NCI-H187 (cell line): ENCODE measurements around the gene CHPF.
A peak's percentile ranks its signal among the peaks of the same experiment; 100 is the strongest.

Source experiments
- DNase-seq, 2 experiments: peaks; one replicate each; lab custom pipeline; 2025; lab: John Stamatoyannopoulos, UW

CHPF gene

DNA sequence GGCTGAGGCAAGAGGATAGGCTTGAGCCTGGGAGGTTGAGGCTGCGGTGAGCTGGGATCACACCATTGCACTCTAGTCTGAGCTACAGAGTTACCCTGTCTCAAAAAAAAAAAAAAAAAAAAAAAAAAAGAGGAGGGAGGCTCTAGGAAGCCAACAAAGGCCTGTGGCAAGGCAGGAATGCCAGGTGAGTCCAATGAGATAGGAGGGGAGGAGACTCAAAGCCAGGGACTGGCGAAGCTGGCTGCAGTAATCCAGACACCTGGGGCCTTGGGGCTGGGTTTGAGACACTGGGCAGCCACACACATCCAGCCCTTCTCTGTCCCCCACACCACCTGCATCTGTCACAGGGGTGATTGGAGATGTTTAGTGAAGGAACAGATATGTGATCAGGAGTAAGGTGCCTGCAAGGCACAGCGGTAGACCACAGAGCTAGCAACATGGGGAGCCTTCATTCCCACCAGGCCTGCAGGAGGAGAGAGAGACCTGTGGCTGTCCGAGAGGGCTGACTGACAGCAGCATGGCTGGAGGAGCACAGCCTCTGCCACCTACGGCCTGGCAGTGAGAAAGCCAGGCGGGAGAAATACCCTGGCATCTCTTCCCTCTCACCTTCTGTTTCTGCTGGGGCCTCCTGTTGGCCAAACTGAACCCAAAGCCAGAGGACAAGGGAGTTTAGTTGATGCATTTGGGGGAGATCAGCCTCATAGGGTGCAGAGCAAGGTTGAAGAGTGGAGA is 9.5 kb downstream of the CHPF start:
- DNase-seq, result no peak

DNA sequence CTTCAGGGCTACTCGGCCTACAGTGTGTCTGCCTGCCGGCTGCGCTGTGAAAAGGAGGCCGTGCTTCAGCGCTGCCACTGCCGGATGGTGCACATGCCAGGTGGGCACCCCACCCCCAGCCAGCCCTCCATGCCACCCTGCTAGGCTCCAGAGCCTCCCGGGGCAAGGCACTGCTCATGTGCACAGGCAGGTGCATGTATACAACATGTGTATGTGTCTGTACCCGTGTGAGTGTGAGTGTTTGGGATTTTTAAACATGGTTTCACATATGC is 11.3 kb downstream of the CHPF start:
- no peak for DNase-seq

DNA sequence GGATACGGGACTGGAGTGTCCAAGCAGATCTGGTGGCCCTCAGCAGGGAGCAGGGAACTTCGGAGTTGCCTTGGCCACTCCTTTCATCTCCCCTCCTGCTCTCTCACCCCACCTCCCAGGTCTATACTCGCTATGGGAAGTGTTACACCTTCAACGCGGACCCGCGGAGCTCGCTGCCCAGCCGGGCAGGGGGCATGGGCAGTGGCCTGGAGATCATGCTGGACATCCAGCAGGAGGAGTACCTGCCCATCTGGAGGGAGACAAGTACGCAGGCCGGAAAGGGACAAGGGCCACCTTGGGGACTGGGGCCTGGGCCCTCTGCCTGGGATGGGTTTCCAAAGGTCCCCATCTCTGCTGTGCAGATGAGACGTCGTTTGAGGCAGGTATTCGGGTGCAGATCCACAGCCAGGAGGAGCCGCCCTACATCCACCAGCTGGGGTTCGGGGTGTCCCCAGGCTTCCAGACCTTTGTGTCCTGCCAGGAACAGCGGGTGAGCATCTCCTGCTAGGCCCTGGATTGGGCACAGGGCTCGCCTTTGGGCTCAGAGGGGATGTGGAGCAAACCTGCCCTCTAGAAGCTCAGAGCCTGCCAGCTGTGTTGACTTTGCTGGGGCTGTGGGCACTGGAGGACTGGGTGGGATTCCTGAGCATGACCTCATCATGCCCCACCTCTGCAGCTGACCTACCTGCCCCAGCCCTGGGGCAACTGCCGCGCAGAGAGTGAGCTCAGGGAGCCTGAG is 11.8 kb downstream of the CHPF start:
- no peak for DNase-seq

DNA sequence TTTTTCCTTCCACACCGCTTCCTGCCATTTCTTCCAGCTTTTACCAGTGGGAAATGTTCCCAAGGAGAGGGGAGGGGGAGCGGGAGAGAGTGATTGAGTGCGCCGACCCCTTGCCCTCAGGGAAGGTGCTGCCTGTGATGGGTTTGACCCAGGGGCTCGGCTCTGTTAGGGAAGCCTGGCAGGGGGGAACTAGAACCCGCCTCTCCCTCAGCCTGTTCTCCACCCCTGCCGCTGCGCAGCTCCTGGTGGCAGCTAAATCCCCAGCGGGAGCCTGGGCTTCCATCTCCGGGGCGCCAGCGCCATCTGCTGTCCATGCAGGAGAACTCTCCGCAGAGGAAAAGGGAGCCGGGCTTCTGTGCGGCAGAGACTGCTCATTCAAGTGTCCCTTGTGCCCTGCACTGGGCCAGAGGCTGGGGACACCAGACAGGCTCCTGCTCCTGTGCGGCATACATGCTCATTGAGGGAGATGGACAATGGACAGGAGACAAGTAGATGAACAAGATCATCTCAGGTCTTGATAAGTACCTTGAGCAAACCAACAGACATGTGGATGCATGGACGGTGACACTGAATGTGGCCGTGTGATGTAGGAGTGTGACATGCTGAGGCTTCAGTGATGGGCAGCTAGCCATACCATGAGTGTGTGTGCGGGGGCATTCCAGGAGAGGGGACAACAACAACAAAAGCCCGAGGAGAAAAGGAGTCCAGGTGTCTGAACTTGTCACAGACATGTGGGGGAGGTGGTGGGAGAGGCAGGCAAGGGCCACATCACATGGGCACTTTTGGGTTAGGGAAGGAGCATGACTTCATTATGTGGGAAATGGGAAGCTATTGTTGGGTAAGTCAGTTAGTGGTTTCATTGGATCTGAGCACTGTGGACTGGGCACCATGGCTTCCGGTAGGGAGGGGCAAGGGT is 13.3 kb downstream of the CHPF start:
- DNase-seq, result peak; percentile 3 to 55

DNA sequence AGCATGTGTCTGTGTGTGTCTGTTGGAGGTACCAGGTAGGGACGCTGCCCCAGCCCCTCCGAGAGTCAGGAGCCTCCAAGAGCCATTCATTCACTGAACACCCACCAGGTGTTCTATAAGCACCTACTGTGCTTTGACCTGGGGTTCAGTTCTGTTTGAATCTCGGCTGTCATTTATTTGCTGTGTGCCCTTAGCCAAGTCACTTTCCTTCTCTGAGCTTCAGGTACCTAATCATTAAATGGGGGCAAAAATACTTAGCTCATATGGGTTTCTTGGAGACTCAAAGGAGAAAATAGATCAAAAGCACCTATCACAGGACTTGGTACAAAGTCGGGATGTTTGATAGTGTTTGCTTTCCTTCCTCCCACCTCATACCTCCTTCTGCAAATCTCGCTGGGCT is 16.1 kb downstream of the CHPF start:
- no peak for DNase-seq

DNA sequence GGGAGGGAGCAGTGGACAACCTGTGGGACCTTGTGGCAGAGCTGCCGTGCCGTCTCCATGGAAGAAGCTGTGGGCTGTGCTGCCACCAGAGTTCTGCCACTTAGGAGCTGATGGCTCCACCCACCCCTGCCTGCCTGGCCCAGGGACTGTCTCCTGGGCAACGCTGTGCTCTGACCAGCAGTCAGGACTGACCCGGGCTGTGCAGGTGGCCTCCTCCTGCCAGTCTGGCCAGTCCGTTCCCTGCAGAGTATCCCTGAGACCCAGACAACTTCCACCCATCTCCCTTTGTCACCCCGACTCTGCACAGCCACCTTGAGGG is 16.6 kb downstream of the CHPF start:
- no peak for DNase-seq

DNA sequence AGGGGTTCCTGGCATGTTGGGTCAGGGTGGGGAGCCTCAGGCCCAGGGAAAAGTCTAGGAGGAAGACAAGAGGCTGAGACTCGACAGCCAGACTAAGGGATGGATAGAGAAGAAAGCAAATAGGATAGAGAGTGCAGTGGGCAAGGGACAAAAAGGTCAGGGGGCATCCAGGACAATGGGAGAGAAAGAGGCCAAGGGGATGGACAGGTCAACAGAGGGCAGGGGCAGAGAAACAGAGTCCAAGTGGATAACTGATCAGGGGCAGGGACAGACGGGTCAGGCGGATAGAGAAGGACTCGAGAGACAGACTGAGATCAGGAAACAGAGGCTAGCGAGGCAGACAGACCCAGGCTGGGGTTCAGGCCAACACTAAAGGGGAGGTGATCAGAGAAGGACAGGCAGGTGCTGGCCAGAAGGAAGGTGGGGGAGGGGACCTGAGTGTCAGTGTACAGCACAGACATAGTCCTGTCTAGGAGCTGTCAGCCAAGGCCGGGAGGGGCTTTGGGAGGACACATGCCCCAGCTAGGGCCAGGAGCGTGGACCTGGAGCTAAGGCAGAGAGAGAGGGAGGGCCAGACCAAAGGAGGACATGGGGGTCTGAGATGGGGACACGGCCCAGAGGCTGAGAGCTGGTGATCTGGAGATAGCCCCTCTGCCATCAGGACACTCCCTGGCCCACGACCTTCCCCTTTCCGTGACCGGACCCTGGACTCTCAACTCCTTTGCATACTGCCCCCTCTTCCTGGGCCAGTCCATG is 17.1 kb downstream of the CHPF start:
- no peak for DNase-seq

DNA sequence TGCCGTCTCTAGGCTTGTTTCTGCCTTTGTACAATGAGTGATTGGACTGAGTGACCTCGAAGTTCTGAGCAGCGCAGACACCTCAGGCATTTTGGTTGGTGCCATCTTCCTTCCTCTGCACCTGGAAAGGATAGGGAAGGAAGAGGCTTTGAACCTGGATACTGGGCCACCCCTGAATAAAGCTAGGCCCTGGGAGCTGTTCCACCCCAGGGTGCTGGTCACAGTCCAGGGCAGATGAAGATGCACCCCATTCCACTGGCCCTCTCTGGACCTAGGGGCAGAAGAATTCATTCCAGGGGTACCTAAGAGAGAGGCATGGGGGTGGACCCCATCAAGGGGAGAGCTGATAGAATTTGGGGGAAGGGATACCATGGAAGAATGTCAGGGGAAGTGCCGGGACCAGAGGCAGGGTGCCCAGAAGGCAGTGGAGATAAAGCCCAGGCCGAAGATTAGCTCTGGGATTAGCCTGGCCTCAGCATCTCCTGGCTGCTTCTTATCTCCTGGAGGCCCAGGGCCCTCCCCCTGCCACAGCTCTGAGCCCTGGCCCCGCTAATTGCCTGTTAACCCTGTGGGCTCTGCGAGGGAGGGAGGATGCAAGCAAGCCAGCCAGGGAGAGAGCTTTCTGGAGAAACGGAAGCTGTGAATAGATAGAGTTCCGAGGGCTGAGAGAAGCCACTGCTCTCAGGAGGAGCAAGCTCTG is 17.9 kb downstream of the CHPF start:
- no peak for DNase-seq

DNA sequence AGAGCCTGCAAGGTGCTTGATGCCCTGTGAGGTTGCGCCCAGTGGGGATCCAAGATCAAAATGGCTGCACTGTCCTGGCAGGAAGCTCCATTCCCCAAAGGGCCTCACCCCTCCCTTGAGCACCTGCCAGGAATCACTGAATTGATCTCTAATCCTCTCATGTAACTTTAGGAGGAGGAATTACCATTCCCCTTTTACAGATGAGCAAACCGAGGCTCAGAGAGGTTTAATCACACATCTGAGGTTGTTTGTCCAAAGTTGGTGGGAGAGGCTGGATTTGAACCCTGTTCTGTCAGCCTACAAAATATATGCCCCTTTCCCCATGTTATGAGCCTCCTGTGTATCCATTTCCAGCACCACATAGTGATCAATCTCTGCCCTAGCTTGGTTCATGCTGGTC is 18.8 kb downstream of the CHPF start:
- no peak for DNase-seq

DNA sequence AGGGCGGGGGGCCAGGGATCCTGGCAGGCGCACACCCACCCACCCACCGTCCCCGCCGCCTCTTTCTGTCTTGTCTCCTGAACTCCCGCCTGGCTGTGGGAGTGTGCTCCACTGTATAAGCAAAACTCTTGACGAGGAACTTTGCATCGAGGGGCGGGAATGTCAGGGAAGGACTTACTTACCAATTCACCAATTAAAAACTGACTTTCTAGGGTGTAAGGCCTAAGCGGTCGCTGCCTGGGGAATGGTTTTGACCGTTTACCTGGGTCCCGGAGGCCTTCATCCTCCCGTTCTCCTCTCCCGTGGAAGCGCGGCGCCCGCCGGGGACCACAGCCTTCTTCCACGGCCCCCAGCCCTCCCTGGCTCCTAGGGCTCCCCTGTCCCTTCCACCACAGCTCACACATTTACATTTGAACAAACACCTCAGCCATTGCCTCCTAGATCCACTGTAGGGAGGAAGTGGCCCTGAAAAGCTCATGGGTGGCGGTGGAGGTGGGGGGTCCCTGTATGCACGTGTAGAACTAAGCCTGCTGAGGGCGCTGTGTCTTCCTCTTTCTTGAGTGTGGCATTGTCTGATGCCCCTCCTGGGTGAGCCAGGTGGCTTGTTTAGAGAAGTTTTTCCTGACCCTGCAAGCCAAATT is 20.5 kb downstream of the CHPF start:
- DNase-seq, result no peak

DNA sequence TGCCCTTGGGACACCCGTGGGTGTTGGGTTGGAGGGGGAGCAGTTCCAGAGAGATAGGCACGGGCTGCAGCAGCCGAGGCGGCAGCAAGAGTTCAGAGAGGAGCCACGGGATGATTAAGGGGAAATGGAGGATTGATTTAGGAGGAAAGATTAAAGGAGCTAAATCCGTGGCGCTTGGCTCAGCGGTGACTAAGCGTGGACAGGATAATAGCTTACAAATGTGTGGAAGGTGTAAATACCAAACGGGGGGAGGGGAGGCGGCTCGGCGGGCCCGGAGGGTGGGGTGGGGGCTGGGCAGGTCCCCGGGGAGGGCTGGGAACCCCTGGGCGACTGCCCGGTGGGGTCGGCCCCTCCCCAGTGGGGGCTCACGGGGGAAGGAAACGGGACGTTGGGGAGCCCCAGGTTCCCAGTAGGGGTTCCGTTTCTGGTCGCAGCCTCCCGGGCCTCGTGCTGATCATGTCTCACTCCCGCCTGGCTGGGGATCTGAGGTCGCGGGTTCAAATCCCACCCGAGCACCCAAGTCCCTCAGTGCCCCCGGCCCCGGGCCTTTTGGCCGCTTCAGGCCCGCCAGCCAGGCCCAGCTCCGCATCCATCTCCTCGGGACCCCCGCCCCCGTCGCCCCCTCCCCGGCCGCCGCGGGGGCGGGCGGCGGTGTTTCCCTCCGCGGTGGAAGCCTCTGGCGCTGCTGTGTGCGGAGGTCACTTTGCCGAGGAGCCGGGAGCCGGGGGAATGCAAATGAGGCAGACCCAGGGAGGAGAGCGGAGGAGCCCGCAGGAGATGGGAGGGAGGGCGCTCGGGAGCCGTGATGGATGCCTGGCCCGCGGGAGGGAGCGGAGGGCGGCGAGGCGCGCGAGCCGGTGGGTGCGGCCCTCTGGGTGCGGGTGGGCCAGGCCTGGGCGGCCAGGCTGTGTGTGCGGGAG is 21.2 kb downstream of the CHPF start:
- no peak for DNase-seq

DNA sequence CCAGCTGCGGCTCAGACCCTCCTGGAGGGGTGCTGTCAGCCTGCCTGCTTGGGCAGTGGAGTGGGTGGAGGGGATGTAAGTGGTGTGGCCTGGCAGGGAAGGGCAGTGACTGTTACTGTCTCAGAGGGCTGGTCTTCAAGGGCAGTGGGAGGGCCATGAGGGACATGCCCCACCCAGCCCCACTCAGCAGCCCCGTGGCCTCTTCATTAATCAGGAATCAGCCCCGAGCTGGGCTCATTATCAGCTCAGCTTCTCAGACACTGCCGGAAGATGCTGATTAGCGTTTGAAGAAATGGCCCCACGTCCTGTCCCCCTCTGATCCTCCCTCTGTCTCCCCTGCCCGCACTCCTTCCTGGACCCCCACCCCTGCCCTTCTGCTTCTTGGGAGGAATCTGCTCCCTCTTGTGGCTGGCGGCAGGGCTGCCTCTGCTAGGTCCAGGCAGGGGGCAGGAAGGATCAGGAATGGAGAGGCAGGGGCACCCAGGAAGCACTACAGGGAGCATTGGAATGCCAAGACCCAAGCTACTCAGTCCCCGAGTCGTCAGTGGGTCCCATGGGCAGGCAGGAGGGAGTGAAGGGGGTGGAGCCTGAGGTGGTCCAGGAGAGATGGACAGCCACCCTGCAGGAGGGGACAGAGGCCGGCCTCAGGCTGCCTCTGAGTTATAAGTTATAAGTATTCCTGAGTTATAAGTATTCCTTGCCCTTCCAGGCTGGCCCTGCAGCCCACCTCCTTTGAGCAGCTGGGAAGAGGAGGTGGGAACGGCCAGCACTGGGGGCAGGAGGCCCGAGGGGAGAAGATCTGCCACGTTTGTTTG is 22.3 kb downstream of the CHPF start:
- DNase-seq, result no peak

DNA sequence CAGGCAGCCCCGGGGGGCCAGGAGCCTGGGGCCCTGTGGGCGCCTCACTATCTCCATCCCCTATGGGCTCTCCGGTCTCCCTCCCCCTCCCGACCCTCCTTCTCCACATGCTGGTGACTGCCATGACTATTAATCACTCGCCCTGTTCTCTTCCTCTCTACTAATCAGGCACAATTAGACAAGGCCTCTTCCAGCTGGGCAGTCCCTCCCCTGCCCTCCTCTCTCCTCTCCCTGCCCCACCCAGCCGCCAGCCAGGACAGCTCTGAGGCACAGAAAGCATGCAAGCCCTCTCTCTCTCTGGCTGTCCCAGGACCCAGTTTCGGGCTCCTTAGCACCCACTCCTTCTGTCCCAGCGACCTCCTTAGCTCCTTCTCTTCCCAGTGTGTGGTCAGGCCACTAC is 23.5 kb downstream of the CHPF start:
- DNase-seq, result no peak

DNA sequence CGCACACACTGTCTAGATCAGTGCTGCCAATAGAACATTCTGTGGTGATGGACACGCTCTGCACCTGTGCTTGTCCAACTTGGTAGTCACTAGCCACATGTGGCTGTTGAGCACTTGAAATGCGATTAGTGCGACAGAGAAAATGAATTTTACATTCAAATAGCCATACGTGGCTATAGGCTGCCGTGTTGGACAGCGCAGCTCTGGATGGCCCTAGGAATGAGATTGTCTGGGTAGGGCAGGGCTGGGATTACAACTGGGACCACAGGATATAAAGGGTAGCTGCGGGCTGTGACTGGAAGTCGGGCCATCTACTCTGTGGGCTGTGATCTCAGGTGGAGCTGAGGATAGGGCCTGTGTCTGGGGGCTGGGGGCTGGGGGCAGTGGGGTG is 24.1 kb downstream of the CHPF start:
- no peak for DNase-seq

DNA sequence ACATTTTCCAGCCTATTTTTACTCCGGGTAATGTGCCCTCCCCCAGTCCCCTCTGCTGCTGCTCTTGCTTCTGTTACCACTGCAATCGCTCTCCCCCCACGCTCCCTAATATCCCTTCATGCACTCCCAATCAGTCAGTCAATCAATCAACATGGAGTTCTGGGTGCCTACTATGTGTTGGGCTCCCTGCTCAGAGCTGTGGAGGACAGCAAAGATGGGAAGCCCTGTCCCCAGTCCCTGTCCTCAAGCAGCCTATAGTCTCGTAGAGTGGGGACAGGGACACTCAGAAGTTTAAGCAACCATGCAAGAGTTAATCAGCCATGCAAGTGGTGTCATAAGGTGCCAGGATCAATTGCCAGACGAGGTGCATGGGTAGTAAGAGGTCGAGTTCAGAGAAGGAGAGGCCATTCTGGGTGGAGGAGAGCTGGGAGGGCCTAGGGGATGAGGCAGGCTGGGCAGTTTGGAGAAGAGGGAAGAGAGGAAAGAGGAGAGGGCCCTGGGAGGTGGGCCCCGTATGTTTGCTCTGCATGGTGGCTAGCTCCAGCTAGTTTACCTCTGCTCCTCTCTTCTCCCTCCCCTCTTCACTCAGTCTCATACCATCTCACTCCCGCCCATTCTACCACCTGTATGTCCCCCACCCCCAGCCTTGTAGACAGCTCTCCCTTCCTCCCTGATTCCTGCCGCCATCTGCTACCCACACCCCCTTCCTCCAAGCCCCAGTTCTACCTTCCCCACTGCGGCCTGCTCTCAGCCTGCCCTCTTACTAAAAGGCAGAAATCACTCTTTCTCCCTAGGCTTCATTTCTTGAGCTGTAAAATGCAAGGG is 25.4 kb downstream of the CHPF start:
- DNase-seq, result no peak

DNA sequence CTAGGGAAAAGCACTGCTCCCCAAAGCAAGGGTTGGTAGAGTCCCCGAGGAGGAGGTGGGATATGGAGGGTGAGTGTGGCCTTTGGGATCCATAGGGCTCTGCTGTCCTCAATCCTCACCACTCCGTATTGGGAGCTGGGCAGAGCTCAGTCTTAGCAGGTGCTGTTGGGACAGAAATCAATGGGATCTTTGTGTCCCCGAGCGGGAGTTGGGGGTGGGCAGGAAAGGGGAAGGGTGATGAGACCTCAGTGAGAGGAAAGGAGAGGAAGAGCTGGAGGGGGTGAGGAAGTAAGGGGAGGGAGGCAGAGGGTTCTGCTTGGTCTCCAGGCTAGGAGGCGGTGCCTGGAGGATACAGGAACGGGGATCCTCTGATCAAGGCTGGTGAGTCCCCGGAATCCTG is 26.7 kb downstream of the CHPF start:
- no peak for DNase-seq

DNA sequence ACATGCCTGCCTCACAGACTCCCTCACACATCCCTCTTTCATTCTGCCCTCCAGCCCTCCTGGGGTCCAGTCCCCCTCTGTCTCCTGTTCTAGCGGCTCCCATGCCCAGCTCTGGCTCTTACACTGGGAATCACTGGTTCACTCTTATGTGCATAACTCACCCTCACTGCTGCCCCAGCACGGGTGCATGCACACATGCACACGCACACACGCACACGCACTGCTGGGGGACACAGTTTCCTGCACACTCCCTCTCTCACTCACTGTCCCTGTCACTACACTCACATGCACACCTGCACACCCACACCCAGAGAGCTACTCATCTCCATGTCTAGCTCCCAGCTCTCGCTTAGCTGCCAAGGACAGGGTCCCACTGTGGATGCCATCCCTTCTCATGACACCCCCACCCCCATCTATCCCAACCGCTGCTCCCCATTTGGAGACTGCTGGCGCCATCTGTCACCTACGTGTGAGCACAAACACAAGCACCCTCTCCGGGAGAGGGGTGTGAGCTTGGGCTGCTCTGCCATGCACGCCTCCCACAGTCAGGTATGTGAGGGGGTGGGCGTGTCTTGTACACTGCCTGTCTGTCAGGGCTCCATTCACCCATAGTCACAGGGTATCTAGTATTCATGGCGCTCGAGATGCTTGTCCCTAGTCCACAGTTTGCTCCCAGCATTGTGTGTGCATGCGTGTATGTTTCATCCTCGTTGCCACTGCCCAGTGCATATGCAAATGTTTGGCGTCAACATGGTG is 27.6 kb downstream of the CHPF start:
- DNase-seq, result no peak

DNA sequence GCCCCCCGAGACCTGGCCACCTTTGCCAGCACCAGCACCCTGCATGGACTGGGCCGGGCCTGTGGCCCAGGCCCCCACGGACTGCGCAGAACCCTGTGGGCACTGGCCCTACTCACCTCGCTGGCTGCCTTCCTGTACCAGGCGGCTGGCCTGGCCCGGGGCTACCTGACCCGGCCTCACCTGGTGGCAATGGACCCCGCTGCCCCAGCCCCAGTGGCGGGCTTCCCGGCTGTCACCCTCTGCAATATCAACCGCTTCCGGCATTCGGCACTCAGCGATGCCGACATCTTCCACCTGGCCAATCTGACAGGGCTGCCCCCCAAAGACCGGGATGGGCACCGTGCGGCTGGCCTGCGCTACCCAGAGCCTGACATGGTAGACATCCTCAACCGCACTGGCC is 28.8 kb downstream of the CHPF start:
- no peak for DNase-seq
